ENCODE measurements around the gene HOATZ. TPM values are rescaled to one million over a fixed set of nuclear protein-coding genes. Genes with fewer than 3 reads are reported as not detected.

Gene HOATZ
- total and polyA plus RNA-seq, 2 of the 13 experiments (the other 11 are each of a cell fraction or from before 2014, with no cell fraction given) = not detected

- intact Hi-C loops (cut with micrococcal nuclease; ENCODE audit: unreplicated experiment) = no loop called here
- in situ Hi-C loops (cut with HindIII; ENCODE audit: extremely low pct_ligation_motif_present, low pct_unique_long_range_greater_than_20kb) = no loop called here
- ChIA-PET CTCF (ENCODE audit: low intra/inter-chr PET ratio, low total read pairs) (no interaction called here), POLR2A (no interaction called here)
- Histone ChIP-seq H3K79me2 (ENCODE audit: insufficient read depth, low read length) (no peaks in the 10 kb centered on the region), H3K4me3 (replicated peaks in 1 of 3; ENCODE audit: insufficient read depth in 1 of 3, low read depth in 2 of 3, low read length in 3 of 3) (no peak overlapping the region), H3K27me3 (ENCODE audit: control insufficient read depth in 1 of 2, insufficient read depth in 2 of 2, low read length in 2 of 2) (peaks cover 7 to 44% of the 10 kb centered on the region in 2 experiments; a peak in 4 of 5 replicates), H3K9ac (ENCODE audit: insufficient read depth, low read depth, low read length) (no peak overlapping the region), H4K20me1 (ENCODE audit: insufficient read depth, low read length) (no peaks in the 10 kb centered on the region), H2AFZ (ENCODE audit: low read length) (no peak overlapping the region), H3K9me3 (ENCODE audit: low read length) (no peaks in the 10 kb centered on the region), H3K27ac (ENCODE audit: extremely low read length, insufficient read depth, low read length) (no peak overlapping the region), H3K4me2 (ENCODE audit: low read depth, low read length) (no peak overlapping the region), H3K36me3 (replicated peaks in 1 of 2; ENCODE audit: control insufficient read depth in 1 of 2, insufficient read depth in 2 of 2, low read length in 2 of 2) (no peaks in the 10 kb centered on the region), H3K4me1 (ENCODE audit: insufficient read depth, low read length) (peaks cover 34% of the 10 kb centered on the region)
- ATAC-seq (no peak), FAIRE-seq (no peak), DNase-seq (ENCODE audit: low spot score) (no peak)
- WGBS (ENCODE audit: low lambda C conversion rate) = 31% methylated on average over 10 of the region's 10 CpGs
- BruUV-seq (replicated peaks) = no TSS peak
- TF ChIP-seq MNT (IDR thresholded peaks at IDR 0.05) (no peak), MATR3 (CRISPR knock-in tag; IDR thresholded peaks at IDR 0.05) (no peak), SNAPC4 (CRISPR knock-in tag; IDR thresholded peaks at IDR 0.05) (no peak), ZNF274 (CRISPR knock-in tag; IDR thresholded peaks at IDR 0.05) (no peak), ZNF841 (CRISPR knock-in tag; IDR thresholded peaks at IDR 0.05; ENCODE audit: borderline replicate concordance) (no peak), ZFYVE20 (CRISPR knock-in tag; IDR thresholded peaks at IDR 0.05; ENCODE audit: borderline replicate concordance, low read depth) (no peak), ZNF281 (CRISPR knock-in tag; IDR thresholded peaks at IDR 0.05; ENCODE audit: borderline replicate concordance) (no peak), ZBTB49 (CRISPR knock-in tag; IDR thresholded peaks at IDR 0.05; ENCODE audit: borderline replicate concordance) (no peak), ZFP1 (CRISPR knock-in tag; IDR thresholded peaks at IDR 0.05) (no peak), ZNF350 (CRISPR knock-in tag; IDR thresholded peaks at IDR 0.05; ENCODE audit: borderline replicate concordance, low read depth) (no peak), RAD51 (IDR thresholded peaks at IDR 0.05; ENCODE audit: borderline replicate concordance) (no peak)
Measured at GRCh38 chr11:111542606-111543275, 28.2 kb downstream of the HOATZ start.
